ENCODE data around the gene NPAS2. TPM values are rescaled to one million over a fixed set of nuclear protein-coding genes. Genes with fewer than 3 reads are reported as not detected.

The NPAS2 gene
- total RNA-seq, 1 donor from 2014 or later: 8.2 TPM

- H3K36me3 ChIP-seq (ENCODE audit: control insufficient read depth, insufficient read depth, low read length): no peaks in the 10 kb centered on the region
- DNase-seq (ENCODE audit: low read depth) (no peak), FAIRE-seq (no peak)
- no peak for TF ChIP-seq CTCF (IDR thresholded peaks at IDR 0.05; ENCODE audit: insufficient read depth, low read length, severe bottlenecking)
- H3K4me3 ChIP-seq (ENCODE audit: low read depth, low read length): peak overlapping the region; percentile 58
- no peaks in the 10 kb centered on the region for H3K27me3 ChIP-seq (ENCODE audit: control insufficient read depth, insufficient read depth, low read length)
Observed at GRCh38 chr2:100820273-100820522, 259 bp downstream of the NPAS2 start.

- TF ChIP-seq CTCF (IDR thresholded peaks at IDR 0.05; ENCODE audit: insufficient read depth, low read length, severe bottlenecking): no peak
- Histone ChIP-seq H3K4me3 (ENCODE audit: low read depth, low read length) (peak overlapping the region; percentile 58), H3K36me3 (ENCODE audit: control insufficient read depth, insufficient read depth, low read length) (no peaks in the 10 kb centered on the region), H3K27me3 (ENCODE audit: control insufficient read depth, insufficient read depth, low read length) (no peaks in the 10 kb centered on the region)
- FAIRE-seq (no peak), DNase-seq (ENCODE audit: low read depth) (peak; percentile 83)
Observed at GRCh38 chr2:100820523-100821254, 750 bp downstream of the NPAS2 start.

GRCh38 chr2:100821255-100821910 is 1.4 kb downstream of the NPAS2 start:
- DNase-seq (ENCODE audit: low read depth) (no peak), FAIRE-seq (no peak)
- no peak for TF ChIP-seq CTCF (IDR thresholded peaks at IDR 0.05; ENCODE audit: insufficient read depth, low read length, severe bottlenecking)
- Histone ChIP-seq H3K27me3 (ENCODE audit: control insufficient read depth, insufficient read depth, low read length) (no peaks in the 10 kb centered on the region), H3K36me3 (ENCODE audit: control insufficient read depth, insufficient read depth, low read length) (no peaks in the 10 kb centered on the region), H3K4me3 (ENCODE audit: low read depth, low read length) (peak overlapping the region; percentile 58)

- no peak for TF ChIP-seq CTCF (IDR thresholded peaks at IDR 0.05; ENCODE audit: insufficient read depth, low read length, severe bottlenecking)
- no peak overlapping the region for H3K4me3 ChIP-seq (ENCODE audit: low read depth, low read length)
Observed at GRCh38 chr2:100821911-100822265, 1.9 kb downstream of the NPAS2 start.

GRCh38 chr2:100822587-100823248 is 2.8 kb downstream of the NPAS2 start:
- DNase-seq (ENCODE audit: low read depth): peak; percentile 90
- no peak for FAIRE-seq
- H3K27me3 ChIP-seq (ENCODE audit: control insufficient read depth, insufficient read depth, low read length): no peaks in the 10 kb centered on the region
- no peaks in the 10 kb centered on the region for H3K36me3 ChIP-seq (ENCODE audit: control insufficient read depth, insufficient read depth, low read length)
- H3K4me3 ChIP-seq (ENCODE audit: low read depth, low read length): no peak overlapping the region
- TF ChIP-seq CTCF (IDR thresholded peaks at IDR 0.05; ENCODE audit: insufficient read depth, low read length, severe bottlenecking): no peak

More at GRCh38 chr2:100821911-100822265, 1.9 kb downstream of the NPAS2 start:
- Histone ChIP-seq H3K36me3 (ENCODE audit: control insufficient read depth, insufficient read depth, low read length) (no peaks in the 10 kb centered on the region), H3K27me3 (ENCODE audit: control insufficient read depth, insufficient read depth, low read length) (no peaks in the 10 kb centered on the region)
- DNase-seq (ENCODE audit: low read depth) (no peak), FAIRE-seq (no peak)
